ENCODE data around the gene TLX2. TPM values are rescaled to one million over a fixed set of nuclear protein-coding genes. Genes with fewer than 3 reads are reported as not detected.

The TLX2 gene
- total RNA-seq, 2 donors from 2014 or later: not detected

GRCh38 chr2:74505448-74506246 lies 8.6 kb upstream of the TLX2 start:
- no peak for DNase-seq
- intact Hi-C loops (cut with DNase I): no loop called here
- ATAC-seq: no peak

- intact Hi-C loops (cut with DNase I): no loop called here
- DNase-seq (peak; percentile 99), ATAC-seq (peak; percentile 93 to 96)
Measured at GRCh38 chr2:74507145-74507925, 6.9 kb upstream of the TLX2 start, which contains the start of gene PCGF1. PCGF1 (minus strand) TSS chr2:74507695; CDS start chr2:74507668, 27 bp downstream.

- intact Hi-C loops (cut with DNase I): no loop called here
- ATAC-seq: peak in 1 of 2 donors; percentile 16
- DNase-seq: no peak
Measured at GRCh38 chr2:74507926-74508520, 6.2 kb upstream of the TLX2 start.

- intact Hi-C loops (cut with DNase I): loop anchor here in 1 of 2 donors (2.0 kb wide), 1 partner anchor 19 kb away; the partner anchor contains the start of genes AUP1 and HTRA2
- ATAC-seq (no peak), DNase-seq (no peak)
Measured at GRCh38 chr2:74510272-74510671, 4.0 kb upstream of the TLX2 start.

- ATAC-seq (no peak), DNase-seq (no peak)
- intact Hi-C loops (cut with DNase I): loop anchor here in 1 of 2 donors (2.0 kb wide), 1 partner anchor 17 kb away; the partner anchor contains the start of genes AUP1 and HTRA2
Measured at GRCh38 chr2:74511104-74511989, 2.9 kb upstream of the TLX2 start.

GRCh38 chr2:74512744-74513604 lies 1.3 kb upstream of the TLX2 start:
- intact Hi-C loops (cut with DNase I): no loop called here
- no peak for ATAC-seq
- no peak for DNase-seq

- ATAC-seq: no peak
- DNase-seq: no peak
- intact Hi-C loops (cut with DNase I): no loop called here
Measured at GRCh38 chr2:74513605-74514367, 464 bp upstream of the TLX2 start.

- ATAC-seq (no peak), DNase-seq (no peak)
- intact Hi-C loops (cut with DNase I): no loop called here
Measured at GRCh38 chr2:74515271-74515980, 1.2 kb downstream of the TLX2 start.

GRCh38 chr2:74515981-74516633 lies 1.9 kb downstream of the TLX2 start:
- intact Hi-C loops (cut with DNase I): no loop called here
- ATAC-seq (peak; percentile 88), DNase-seq (peak; percentile 74)

GRCh38 chr2:74516650-74517049 lies 2.4 kb downstream of the TLX2 start:
- intact Hi-C loops (cut with DNase I): no loop called here
- DNase-seq (no peak), ATAC-seq (no peak)

- no peak for ATAC-seq
- no peak for DNase-seq
- intact Hi-C loops (cut with DNase I): no loop called here
Measured at GRCh38 chr2:74522516-74522915, 8.3 kb downstream of the TLX2 start.

GRCh38 chr2:74524005-74524404 lies 9.8 kb downstream of the TLX2 start:
- intact Hi-C loops (cut with DNase I): no loop called here
- DNase-seq: no peak
- no peak for ATAC-seq

GRCh38 chr2:74524955-74525716 lies 10.9 kb downstream of the TLX2 start:
- DNase-seq (no peak), ATAC-seq (no peak)
- intact Hi-C loops (cut with DNase I): no loop called here

GRCh38 chr2:74525717-74526648 lies 11.7 kb downstream of the TLX2 start, which contains the start of gene DQX1:
DQX1 (minus strand) TSS chr2:74526231; CDS start chr2:74525729, 502 bp downstream.
- intact Hi-C loops (cut with DNase I): no loop called here
- no peak for DNase-seq
- no peak for ATAC-seq
